Endothelial cell (in vitro differentiated cells): Measurements from ENCODE around the gene RFTN2. TPM values are rescaled to one million over a fixed set of nuclear protein-coding genes. Genes with fewer than 3 reads are reported as not detected.

Experiments
- DNase-seq: peaks from one replicate; pipeline ENCODE4 v3.0.0; 2021; ENCODE audit warnings: low spot score
- H3K27ac Mint-ChIP-seq: one replicate; pipeline ENCODE4 v1.8.0; 2021; ENCODE audit warnings: mixed read lengths, inconsistent platforms; ENCODE audit not compliant: unreplicated experiment
- H3K27me3 Mint-ChIP-seq: one replicate; pipeline ENCODE4 v1.8.0; 2021; ENCODE audit warnings: mild to moderate bottlenecking, moderate library complexity, mixed read lengths, inconsistent platforms; ENCODE audit not compliant: unreplicated experiment
- H3K36me3 Mint-ChIP-seq: one replicate; pipeline ENCODE4 v1.8.0; 2021; ENCODE audit warnings: mild to moderate bottlenecking, low read depth, mixed read lengths, inconsistent platforms; ENCODE audit not compliant: unreplicated experiment
- H3K4me1 Mint-ChIP-seq: one replicate; pipeline ENCODE4 v1.8.0; 2021; ENCODE audit warnings: mild to moderate bottlenecking, mixed read lengths, inconsistent platforms; ENCODE audit not compliant: unreplicated experiment
- H3K4me3 Mint-ChIP-seq: one replicate; pipeline ENCODE4 v1.8.0; 2021; ENCODE audit warnings: mild to moderate bottlenecking, mixed read lengths, inconsistent platforms; ENCODE audit not compliant: unreplicated experiment
- H3K9me3 Mint-ChIP-seq: one replicate; pipeline ENCODE4 v1.8.0; 2021; ENCODE audit warnings: mixed read lengths, inconsistent platforms; ENCODE audit not compliant: unreplicated experiment
- total RNA-seq: library from RNA; stranded (reverse); fragmentation: NEBNext Ultra II Directional; extraction: Animal tissue kit (Norgen Biotek cat#: 25700); gene quantifications from one replicate; pipeline ENCODE4 v1.2.1, GENCODE V29; 2021; ENCODE audit not compliant: unreplicated experiment
- TF ChIP-seq, protein P1 (sequence below): fragments of 200-600 bp; sonication (generic); IDR thresholded peaks from one replicate; pipeline ENCODE4 v1.5.0; 2021; ENCODE audit warnings: antibody characterized with exemption; ENCODE audit not compliant: unreplicated experiment

Gene RFTN2
- total RNA-seq, 1 donor from 2014 or later, result 27.2 TPM

DNA sequence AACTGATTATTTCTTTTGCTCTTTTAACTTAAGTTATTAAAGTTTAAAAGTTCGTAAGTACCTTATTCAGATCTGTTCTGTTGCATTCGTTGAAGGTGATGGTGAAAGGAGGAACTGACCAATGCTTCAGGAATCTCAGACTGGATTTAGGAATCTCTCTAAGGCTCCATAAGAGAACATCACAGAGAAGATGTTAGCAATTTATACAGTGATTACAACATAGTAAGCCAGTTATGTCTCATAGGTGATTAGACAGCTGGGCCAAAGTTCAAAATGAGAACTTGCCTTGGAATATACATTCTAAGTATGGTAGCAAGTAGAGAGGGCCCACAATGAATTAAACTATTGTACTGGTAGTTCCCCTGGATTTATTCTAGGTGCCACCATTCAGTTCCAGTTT lies 32.9 kb upstream of the RFTN2 start:
- H3K27me3 Mint-ChIP-seq, result peaks cover 4% of the 10 kb centered on the region
- no peak for DNase-seq
- no peaks in the 10 kb centered on the region for H3K9me3 Mint-ChIP-seq
- H3K4me1 Mint-ChIP-seq, result peaks cover 50% of the 10 kb centered on the region
- H3K36me3 Mint-ChIP-seq, result peaks cover 6% of the 10 kb centered on the region
- H3K4me3 Mint-ChIP-seq, result peak overlapping the region; percentile 81
- no peak overlapping the region for H3K27ac Mint-ChIP-seq
- TF ChIP-seq, protein P1, sequence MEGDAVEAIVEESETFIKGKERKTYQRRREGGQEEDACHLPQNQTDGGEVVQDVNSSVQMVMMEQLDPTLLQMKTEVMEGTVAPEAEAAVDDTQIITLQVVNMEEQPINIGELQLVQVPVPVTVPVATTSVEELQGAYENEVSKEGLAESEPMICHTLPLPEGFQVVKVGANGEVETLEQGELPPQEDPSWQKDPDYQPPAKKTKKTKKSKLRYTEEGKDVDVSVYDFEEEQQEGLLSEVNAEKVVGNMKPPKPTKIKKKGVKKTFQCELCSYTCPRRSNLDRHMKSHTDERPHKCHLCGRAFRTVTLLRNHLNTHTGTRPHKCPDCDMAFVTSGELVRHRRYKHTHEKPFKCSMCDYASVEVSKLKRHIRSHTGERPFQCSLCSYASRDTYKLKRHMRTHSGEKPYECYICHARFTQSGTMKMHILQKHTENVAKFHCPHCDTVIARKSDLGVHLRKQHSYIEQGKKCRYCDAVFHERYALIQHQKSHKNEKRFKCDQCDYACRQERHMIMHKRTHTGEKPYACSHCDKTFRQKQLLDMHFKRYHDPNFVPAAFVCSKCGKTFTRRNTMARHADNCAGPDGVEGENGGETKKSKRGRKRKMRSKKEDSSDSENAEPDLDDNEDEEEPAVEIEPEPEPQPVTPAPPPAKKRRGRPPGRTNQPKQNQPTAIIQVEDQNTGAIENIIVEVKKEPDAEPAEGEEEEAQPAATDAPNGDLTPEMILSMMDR, result no peak

DNA sequence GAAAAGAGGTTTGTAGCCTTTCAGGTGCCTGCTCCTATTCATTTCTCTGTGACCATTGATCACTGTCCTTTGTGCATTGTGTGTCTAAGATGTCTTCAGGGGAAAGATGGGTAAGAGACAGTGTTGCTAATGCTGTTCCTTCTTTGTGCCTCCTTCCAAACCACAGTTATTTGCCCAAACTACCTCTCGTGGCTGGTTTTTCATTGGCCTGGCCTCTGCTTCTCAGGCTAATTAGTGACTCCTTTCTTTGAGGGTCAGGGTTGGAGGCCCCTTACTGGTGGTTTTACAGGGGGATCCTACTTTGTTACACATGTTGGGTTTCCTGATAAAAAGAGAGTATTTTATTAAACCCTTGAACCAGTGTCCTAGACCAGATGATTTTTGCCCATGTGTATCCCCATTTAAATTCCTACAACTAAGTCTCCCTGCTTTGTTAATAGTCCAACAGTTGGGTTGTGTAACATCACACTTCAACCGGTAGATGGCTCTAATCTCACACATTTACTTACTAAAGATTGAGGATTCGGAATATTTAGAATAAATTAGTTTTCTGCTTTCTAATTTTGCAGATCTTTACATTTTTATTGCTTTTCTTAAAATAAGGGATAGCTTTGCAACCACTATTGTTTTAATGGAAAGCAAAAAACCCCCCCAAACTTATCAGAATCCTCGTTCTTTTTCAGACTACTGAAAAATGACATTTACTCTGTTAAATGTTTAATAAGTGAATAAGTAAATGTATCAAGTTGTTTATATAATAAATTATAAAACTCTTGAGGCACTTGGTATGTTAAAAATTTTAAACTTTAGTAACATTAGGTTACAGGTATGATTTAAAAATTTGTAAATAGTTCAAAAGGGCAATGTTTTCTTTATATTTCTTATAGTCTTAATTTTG lies 32.2 kb upstream of the RFTN2 start:
- Mint-ChIP-seq H3K36me3 (peaks cover 6% of the 10 kb centered on the region), H3K4me1 (peaks cover 43% of the 10 kb centered on the region), H3K27ac (peak overlapping the region; percentile 41), H3K4me3 (peak overlapping the region; percentile 96), H3K9me3 (no peaks in the 10 kb centered on the region), H3K27me3 (peaks cover 4% of the 10 kb centered on the region)
- TF ChIP-seq, protein P1, result peak; percentile 77
- DNase-seq, result no peak

DNA sequence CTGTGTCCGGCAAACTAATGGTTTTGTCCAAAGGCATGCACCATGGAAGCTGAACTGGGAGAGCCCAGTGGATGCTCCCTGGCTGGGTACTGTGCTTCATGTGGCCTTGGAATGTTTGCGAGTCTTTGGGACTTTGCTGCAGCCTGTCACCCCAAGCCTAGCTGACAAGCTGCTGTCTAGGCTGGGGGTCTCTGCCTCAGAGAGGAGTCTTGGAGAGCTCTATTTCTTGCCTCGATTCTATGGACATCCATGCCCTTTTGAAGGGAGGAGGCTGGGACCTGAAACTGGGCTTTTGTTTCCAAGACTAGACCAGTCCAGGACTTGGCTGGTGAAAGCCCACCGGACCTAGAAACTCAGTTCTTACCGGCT lies 31.4 kb upstream of the RFTN2 start:
- no peaks in the 10 kb centered on the region for H3K9me3 Mint-ChIP-seq
- H3K4me1 Mint-ChIP-seq, result peaks cover 43% of the 10 kb centered on the region
- peak overlapping the region; percentile 96 for H3K4me3 Mint-ChIP-seq
- H3K27me3 Mint-ChIP-seq, result peaks cover 4% of the 10 kb centered on the region
- no peak overlapping the region for H3K27ac Mint-ChIP-seq
- DNase-seq, result no peak
- TF ChIP-seq, protein P1, result no peak
- H3K36me3 Mint-ChIP-seq, result peaks cover 6% of the 10 kb centered on the region

DNA sequence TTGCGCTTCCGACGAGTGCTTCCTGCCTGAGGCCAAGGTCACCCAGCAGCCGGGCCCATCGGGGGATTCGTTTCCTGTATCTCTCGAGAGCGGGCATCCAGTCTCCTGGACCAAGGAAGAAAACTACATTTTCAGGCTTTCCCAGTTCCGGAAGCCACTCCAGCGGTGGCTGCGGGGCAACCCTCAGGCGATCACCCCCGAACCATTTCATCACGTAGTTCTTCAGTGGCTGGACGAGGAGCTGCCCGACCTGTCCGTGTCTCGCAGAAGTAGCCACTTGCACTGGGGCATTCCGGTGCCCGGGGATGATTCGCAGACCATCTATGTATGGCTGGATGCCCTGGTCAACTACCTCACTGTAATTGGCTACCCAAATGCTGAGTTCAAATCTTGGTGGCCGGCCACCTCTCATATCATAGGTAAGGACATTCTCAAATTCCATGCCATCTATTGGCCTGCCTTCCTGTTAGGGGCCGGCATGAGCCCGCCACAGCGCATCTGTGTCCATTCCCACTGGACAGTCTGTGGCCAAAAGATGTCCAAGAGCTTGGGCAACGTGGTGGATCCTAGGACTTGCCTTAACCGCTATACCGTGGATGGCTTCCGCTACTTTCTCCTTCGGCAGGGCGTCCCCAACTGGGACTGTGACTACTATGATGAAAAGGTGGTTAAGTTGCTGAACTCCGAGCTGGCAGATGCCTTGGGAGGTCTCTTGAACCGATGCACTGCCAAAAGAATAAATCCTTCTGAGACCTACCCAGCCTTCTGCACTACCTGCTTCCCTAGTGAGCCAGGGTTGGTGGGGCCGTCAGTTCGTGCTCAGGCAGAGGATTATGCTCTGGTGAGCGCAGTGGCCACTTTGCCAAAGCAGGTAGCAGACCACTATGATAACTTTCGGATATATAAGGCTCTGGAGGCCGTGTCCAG lies 30.8 kb upstream of the RFTN2 start:
- TF ChIP-seq, protein P1, result no peak
- peaks cover 4% of the 10 kb centered on the region for H3K27me3 Mint-ChIP-seq
- H3K36me3 Mint-ChIP-seq, result peaks cover 6% of the 10 kb centered on the region
- no peaks in the 10 kb centered on the region for H3K9me3 Mint-ChIP-seq
- peak overlapping the region; percentile 57 for H3K27ac Mint-ChIP-seq
- peak; percentile 44 for DNase-seq
- H3K4me3 Mint-ChIP-seq, result peak overlapping the region; percentile 96
- peaks cover 37% of the 10 kb centered on the region for H3K4me1 Mint-ChIP-seq
